ENCODE data around the gene STT3A.

The STT3A gene

DNA sequence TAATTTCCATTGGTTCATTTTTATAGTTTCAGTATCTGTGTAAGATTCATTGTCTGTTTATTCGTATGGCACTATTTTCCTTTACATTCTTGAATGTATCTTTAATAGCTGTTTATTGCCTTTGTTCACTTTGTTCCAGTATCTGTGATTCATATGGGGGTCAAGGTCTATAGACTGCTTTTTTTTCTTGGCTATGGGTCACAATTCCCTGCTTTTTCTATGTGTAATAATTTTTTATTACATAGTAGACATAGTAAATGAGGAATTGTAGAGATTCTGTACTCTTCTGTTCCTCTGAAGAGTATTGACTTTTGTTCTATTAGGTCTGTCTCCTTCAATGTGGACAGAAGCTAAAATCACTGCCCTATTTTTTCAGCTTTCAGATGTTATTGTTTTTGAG is 77.5 kb downstream of the STT3A start:
- no peak for DNase-seq

GRCh38 chr11:125671561-125671960 is 78.9 kb downstream of the STT3A start:
- no peak for DNase-seq
